WI38 (cell line): ENCODE results near the gene DENND6B.

Experiments used
- H3K4me3 ChIP-seq: 2 replicates; pipeline ENCODE4 v1.5.1; 2011; ENCODE audit warnings: low read depth, mild to moderate bottlenecking, control low read depth, low read length
- CTCF ChIP-seq: IDR thresholded peaks from 2 replicates; pipeline ENCODE4 v1.5.1; 2012; ENCODE audit warnings: low read depth, mild to moderate bottlenecking, control low read depth, low read length

DENND6B gene

GRCh38 chr22:50361222-50361621 lies 34.4 kb upstream of the DENND6B start:
- no peak for TF ChIP-seq CTCF
- no peak overlapping the region for H3K4me3 ChIP-seq

GRCh38 chr22:50360578-50360977 lies 33.8 kb upstream of the DENND6B start:
- TF ChIP-seq CTCF, result no peak
- H3K4me3 ChIP-seq, result no peak overlapping the region

- no peak overlapping the region for H3K4me3 ChIP-seq
- TF ChIP-seq CTCF, result no peak
These were observed 30.9 kb upstream of the DENND6B start for GRCh38 chr22:50357756-50358155.

DNA sequence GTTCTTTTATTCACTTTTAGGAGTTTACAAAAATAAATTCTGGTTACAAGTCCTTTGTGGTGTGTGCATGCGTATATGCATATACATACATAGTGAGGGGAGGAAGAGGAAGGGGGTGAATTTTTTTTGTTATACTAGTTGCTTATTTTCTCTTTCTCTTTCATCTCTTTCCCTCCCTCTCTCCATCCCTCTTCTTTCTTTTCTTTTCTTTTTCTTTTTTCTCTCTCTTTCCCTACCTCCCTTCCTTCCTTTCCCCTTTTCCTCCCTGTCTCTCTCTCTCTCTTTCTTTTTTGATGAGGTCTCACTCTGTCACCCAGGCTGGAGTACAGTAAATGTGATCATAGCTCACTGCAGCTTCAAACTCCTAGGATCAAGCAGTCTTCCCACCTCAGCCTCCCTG lies 30.4 kb upstream of the DENND6B start:
- H3K4me3 ChIP-seq, result no peak overlapping the region
- no peak for TF ChIP-seq CTCF

DNA sequence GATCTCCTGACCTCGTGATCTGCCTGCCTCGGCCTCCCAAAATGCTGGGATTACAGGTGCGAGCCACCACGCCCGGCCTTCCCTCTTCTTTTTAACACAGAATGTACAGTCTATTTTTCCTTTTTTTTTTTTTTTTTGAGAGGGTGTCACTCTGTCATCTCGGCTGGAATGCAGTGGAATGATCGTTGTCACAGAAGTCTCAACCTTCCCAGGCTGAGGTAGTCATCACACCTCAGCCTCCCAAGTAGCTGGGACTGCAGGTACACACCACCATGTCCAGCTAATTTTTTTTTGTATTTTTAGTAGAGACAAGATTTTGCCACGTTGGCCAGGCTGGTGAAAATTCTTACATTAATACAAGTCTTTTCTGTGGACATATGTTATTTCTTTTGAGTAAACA lies 29.4 kb upstream of the DENND6B start:
- no peak for TF ChIP-seq CTCF
- no peak overlapping the region for H3K4me3 ChIP-seq

- no peak for TF ChIP-seq CTCF
- H3K4me3 ChIP-seq, result no peak overlapping the region
These were observed 21.2 kb upstream of the DENND6B start for GRCh38 chr22:50348058-50348457.

GRCh38 chr22:50347157-50347556 lies 20.3 kb upstream of the DENND6B start:
- H3K4me3 ChIP-seq, result no peak overlapping the region
- TF ChIP-seq CTCF, result no peak

DNA sequence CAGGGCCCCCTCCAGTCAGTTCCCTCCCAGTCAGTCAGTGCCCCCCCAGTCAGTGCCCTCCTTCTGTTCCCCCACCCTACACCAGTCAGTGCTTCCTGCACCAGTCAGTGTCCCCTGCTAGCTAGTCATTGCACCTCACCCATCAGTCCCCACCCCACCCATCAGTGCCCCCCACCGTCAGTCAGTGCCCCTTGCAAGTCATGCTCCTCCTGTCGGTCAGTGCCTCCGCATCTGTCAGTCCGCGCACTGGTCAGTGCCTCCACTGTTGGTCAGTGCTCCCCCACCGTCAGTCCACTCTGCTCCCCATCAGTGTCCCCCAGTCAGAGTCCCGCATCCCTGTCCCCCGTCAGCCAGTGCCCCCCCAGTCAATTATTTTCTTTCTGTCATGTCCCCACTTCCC lies 19.7 kb upstream of the DENND6B start:
- TF ChIP-seq CTCF, result no peak
- H3K4me3 ChIP-seq, result no peak overlapping the region
